Measurements from ENCODE around the gene LBR.

LBR gene

GRCh38 chr1:225430301-225430700 lies 2.5 kb upstream of the LBR start:
- Histone ChIP-seq H3K36me3 (ENCODE audit: insufficient read depth, low read length) (peaks cover 8% of the 10 kb centered on the region; the same call in 1 of the 2 replicates), H3K9ac (ENCODE audit: low read depth, low read length) (no peak overlapping the region), H4K20me1 (ENCODE audit: insufficient read depth, low read length) (peaks cover 20% of the 10 kb centered on the region), H3K4me2 (ENCODE audit: insufficient read depth, low read length) (no peak overlapping the region), H3K27me3 (ENCODE audit: insufficient read depth, low read length, poor library complexity) (no peaks in the 10 kb centered on the region), H3K9me3 (ENCODE audit: insufficient read depth, low read length, severe bottlenecking) (no peaks in the 10 kb centered on the region), H3K4me1 (ENCODE audit: insufficient read depth, low read length) (peaks cover 22% of the 10 kb centered on the region), H3K27ac (ENCODE audit: low read length) (no peak overlapping the region), H3K79me2 (ENCODE audit: insufficient read depth, low read length) (peaks cover 31% of the 10 kb centered on the region), H3K4me3 (ENCODE audit: low read depth in 1 of 2, low read length in 2 of 2) (no peak overlapping the region), H2AFZ (ENCODE audit: low read depth, low read length) (no peak overlapping the region)
- no peak for ATAC-seq (ENCODE audit: insufficient read depth, low read depth)
- TF ChIP-seq EZH2 (IDR thresholded peaks at IDR 0.05; ENCODE audit: borderline replicate concordance, low read depth, low read length, severe bottlenecking), result no peak
- no peak for TF ChIP-seq CTCF (IDR thresholded peaks at IDR 0.05; ENCODE audit: borderline replicate concordance, extremely low read depth, low read length, poor library complexity, severe bottlenecking)
- no peak for DNase-seq

- H3K27ac ChIP-seq (ENCODE audit: low read length), result peak overlapping the region; percentile 100
Measured at GRCh38 chr1:225428881-225429455, 1.1 kb upstream of the LBR start.

DNA sequence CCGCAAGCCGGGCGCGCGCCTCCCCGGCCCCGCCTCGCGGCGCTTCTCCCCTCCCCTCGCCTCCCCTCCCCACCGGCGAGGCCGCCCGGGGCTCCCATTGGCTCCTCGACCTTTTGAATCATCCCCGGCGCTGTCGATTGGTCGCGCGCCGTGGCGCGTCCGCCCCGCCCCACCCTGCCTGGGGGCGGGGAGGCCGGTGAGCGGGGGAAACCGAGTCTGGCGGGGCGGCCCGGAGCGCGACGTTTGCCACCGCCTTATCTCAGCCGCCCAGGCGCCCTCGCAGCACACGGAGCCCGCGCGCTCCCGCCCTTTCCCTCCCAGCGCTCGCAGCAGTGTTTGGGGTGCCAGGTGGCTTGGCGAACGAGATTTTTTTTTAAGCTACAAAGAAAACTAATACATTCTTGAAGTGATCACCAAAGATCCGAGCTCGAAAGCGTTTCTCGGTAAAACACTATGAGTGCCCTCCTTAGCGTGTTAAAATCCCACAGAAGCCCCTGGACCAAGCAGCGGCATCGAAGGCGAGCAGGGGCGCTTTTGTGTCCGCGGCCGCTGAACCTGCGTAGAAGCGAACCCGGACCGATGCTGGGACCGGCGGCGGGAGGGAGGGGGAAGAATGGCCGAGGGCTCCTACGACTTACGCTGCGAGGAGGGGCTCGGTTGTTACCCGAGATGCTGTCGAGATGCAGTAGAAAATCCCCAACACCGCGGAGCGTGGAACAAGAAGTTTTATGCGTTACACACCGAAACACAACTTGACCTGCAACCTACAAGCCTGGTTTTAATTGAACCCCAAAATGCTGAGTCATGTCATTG lies 436 bp upstream of the LBR start:
- ATAC-seq (ENCODE audit: insufficient read depth, low read depth), result peak; percentile 85
- peak overlapping the region; percentile 99 for H3K9ac ChIP-seq (ENCODE audit: low read depth, low read length)
- H3K79me2 ChIP-seq (ENCODE audit: insufficient read depth, low read length), result peaks cover 51% of the 10 kb centered on the region
- H2AFZ ChIP-seq (ENCODE audit: low read depth, low read length), result peak overlapping the region; percentile 90
- TF ChIP-seq EZH2 (IDR thresholded peaks at IDR 0.05; ENCODE audit: borderline replicate concordance, low read depth, low read length, severe bottlenecking), result no peak
- no peak for TF ChIP-seq CTCF (IDR thresholded peaks at IDR 0.05; ENCODE audit: borderline replicate concordance, extremely low read depth, low read length, poor library complexity, severe bottlenecking)
- H3K4me3 ChIP-seq (ENCODE audit: low read depth in 1 of 2, low read length in 2 of 2), result peak overlapping the region; percentile 88 to 94
- H4K20me1 ChIP-seq (ENCODE audit: insufficient read depth, low read length), result peaks cover 40% of the 10 kb centered on the region
- no peaks in the 10 kb centered on the region for H3K27me3 ChIP-seq (ENCODE audit: insufficient read depth, low read length, poor library complexity)
- H3K36me3 ChIP-seq (ENCODE audit: insufficient read depth, low read length), result peaks cover 22% of the 10 kb centered on the region
- no peaks in the 10 kb centered on the region for H3K9me3 ChIP-seq (ENCODE audit: insufficient read depth, low read length, severe bottlenecking)
- H3K4me1 ChIP-seq (ENCODE audit: insufficient read depth, low read length), result peaks cover 42% of the 10 kb centered on the region
- H3K27ac ChIP-seq (ENCODE audit: low read length), result peak overlapping the region; percentile 100
- peak; percentile 95 for DNase-seq
- peak overlapping the region; percentile 84 for H3K4me2 ChIP-seq (ENCODE audit: insufficient read depth, low read length)

More at GRCh38 chr1:225428881-225429455, 1.1 kb upstream of the LBR start:
- peak overlapping the region; percentile 99 for H3K9ac ChIP-seq (ENCODE audit: low read depth, low read length)
- no peak for ATAC-seq (ENCODE audit: insufficient read depth, low read depth)
- peaks cover 16% of the 10 kb centered on the region for H3K36me3 ChIP-seq (ENCODE audit: insufficient read depth, low read length)
- no peak for DNase-seq
- peak overlapping the region; percentile 73 to 94 for H3K4me3 ChIP-seq (ENCODE audit: low read depth in 1 of 2, low read length in 2 of 2)
- peaks cover 35% of the 10 kb centered on the region for H3K4me1 ChIP-seq (ENCODE audit: insufficient read depth, low read length)
- H3K4me2 ChIP-seq (ENCODE audit: insufficient read depth, low read length), result peak overlapping the region; percentile 84
- H3K9me3 ChIP-seq (ENCODE audit: insufficient read depth, low read length, severe bottlenecking), result no peaks in the 10 kb centered on the region
- TF ChIP-seq CTCF (IDR thresholded peaks at IDR 0.05; ENCODE audit: borderline replicate concordance, extremely low read depth, low read length, poor library complexity, severe bottlenecking) (no peak), EZH2 (IDR thresholded peaks at IDR 0.05; ENCODE audit: borderline replicate concordance, low read depth, low read length, severe bottlenecking) (no peak)
- peak overlapping the region; percentile 90 for H2AFZ ChIP-seq (ENCODE audit: low read depth, low read length)
- peaks cover 44% of the 10 kb centered on the region for H3K79me2 ChIP-seq (ENCODE audit: insufficient read depth, low read length)
- H3K27me3 ChIP-seq (ENCODE audit: insufficient read depth, low read length, poor library complexity), result no peaks in the 10 kb centered on the region
- peaks cover 33% of the 10 kb centered on the region for H4K20me1 ChIP-seq (ENCODE audit: insufficient read depth, low read length)
